ENCODE results near the gene TMC1. TPM values are rescaled to one million over a fixed set of nuclear protein-coding genes. Genes with fewer than 3 reads are reported as not detected.
"Not testable (repeated sequence)": the region's sequence is repeated elsewhere in the genome, so short reads cannot be mapped to it uniquely, and the experiment has no call there.

Gene TMC1
- total and polyA plus RNA-seq, 5 experiments from 2014 or later: not detected

GRCh38 chr9:72489986-72490385, 31.4 kb upstream of the TMC1 start:
- ATAC-seq: no peak
- no peak overlapping the region for H3K27ac Mint-ChIP-seq
- no peaks in the 10 kb centered on the region for H3K36me3 Mint-ChIP-seq
- H3K27me3 Mint-ChIP-seq: peaks cover 0 to 4% (median 0%) of the 10 kb centered on the region in 5 donors
- H3K4me1 Mint-ChIP-seq: no peaks in the 10 kb centered on the region
- POLR2A ChIA-PET: interaction anchor here (0.7 kb wide), 1 partner anchor 29 kb away, joined by 8 read pairs; no protein-coding TSS in a partner anchor
- no peak overlapping the region for H3K4me3 Mint-ChIP-seq
- no peak for DNase-seq
- no peaks in the 10 kb centered on the region for H3K9me3 Mint-ChIP-seq

- POLR2A ChIA-PET: interaction anchor here (0.7 kb wide), 1 partner anchor 65 kb away, joined by 4 read pairs; no protein-coding TSS in a partner anchor
- H3K36me3 Mint-ChIP-seq: no peaks in the 10 kb centered on the region
- no peaks in the 10 kb centered on the region for H3K4me1 Mint-ChIP-seq
- no peaks in the 10 kb centered on the region for H3K9me3 Mint-ChIP-seq
- H3K27ac Mint-ChIP-seq: no peak overlapping the region
- DNase-seq (no peak), ATAC-seq (no peak)
- no peak overlapping the region for H3K4me3 Mint-ChIP-seq
- H3K27me3 Mint-ChIP-seq: peaks cover 0 to 4% (median 0%) of the 10 kb centered on the region in 5 donors
Observed at GRCh38 chr9:72491242-72491641, 30.2 kb upstream of the TMC1 start.

GRCh38 chr9:72494051-72494450, 27.4 kb upstream of the TMC1 start:
- Mint-ChIP-seq H3K27ac (no peak overlapping the region), H3K4me1 (no peaks in the 10 kb centered on the region), H3K9me3 (no peaks in the 10 kb centered on the region), H3K27me3 (peaks cover 0 to 4% (median 3%) of the 10 kb centered on the region in 5 donors), H3K36me3 (no peaks in the 10 kb centered on the region), H3K4me3 (no peak overlapping the region)
- ATAC-seq (no peak), DNase-seq (no peak)
- POLR2A ChIA-PET: no interaction called here

- Mint-ChIP-seq H3K27me3 (peaks cover 0 to 4% (median 0%) of the 10 kb centered on the region in 5 donors), H3K4me3 (no peak overlapping the region), H3K9me3 (no peaks in the 10 kb centered on the region), H3K4me1 (peaks cover 0 to 2% (median 0%) of the 10 kb centered on the region in 4 donors), H3K36me3 (no peaks in the 10 kb centered on the region), H3K27ac (no peak overlapping the region)
- no peak for DNase-seq
- ATAC-seq: no peak
- POLR2A ChIA-PET: no interaction called here
Observed at GRCh38 chr9:72497447-72498046, 23.9 kb upstream of the TMC1 start.

GRCh38 chr9:72506615-72507014, 14.8 kb upstream of the TMC1 start:
- POLR2A ChIA-PET: no interaction called here
- Mint-ChIP-seq H3K4me1 (peaks cover 0 to 9% (median 0%) of the 10 kb centered on the region in 4 donors), H3K4me3 (no peak overlapping the region), H3K27ac (no peak overlapping the region), H3K9me3 (no peaks in the 10 kb centered on the region), H3K27me3 (peaks cover 0 to 1% (median 0%) of the 10 kb centered on the region in 5 donors), H3K36me3 (no peaks in the 10 kb centered on the region)
- ATAC-seq (no peak), DNase-seq (no peak)

- peaks cover 0 to 9% (median 0%) of the 10 kb centered on the region in 4 donors for H3K4me1 Mint-ChIP-seq
- ATAC-seq (no peak), DNase-seq (no peak)
- H3K9me3 Mint-ChIP-seq: no peaks in the 10 kb centered on the region
- no peaks in the 10 kb centered on the region for H3K36me3 Mint-ChIP-seq
- POLR2A ChIA-PET: no interaction called here
- H3K27ac Mint-ChIP-seq: no peak overlapping the region
- peaks cover 0 to 4% (median 0%) of the 10 kb centered on the region in 5 donors for H3K27me3 Mint-ChIP-seq
- no peak overlapping the region for H3K4me3 Mint-ChIP-seq
Observed at GRCh38 chr9:72509053-72509452, 12.4 kb upstream of the TMC1 start.

GRCh38 chr9:72509635-72510034, 11.8 kb upstream of the TMC1 start:
- POLR2A ChIA-PET: interaction anchor here (0.6 kb wide), 1 partner anchor 14 kb away, joined by 4 read pairs; no protein-coding TSS in a partner anchor
- H3K36me3 Mint-ChIP-seq: no peaks in the 10 kb centered on the region
- DNase-seq (no peak), ATAC-seq (no peak)
- H3K27me3 Mint-ChIP-seq: peaks cover 0 to 4% (median 0%) of the 10 kb centered on the region in 5 donors
- no peak overlapping the region for H3K4me3 Mint-ChIP-seq
- H3K4me1 Mint-ChIP-seq: peaks cover 0 to 9% (median 0%) of the 10 kb centered on the region in 4 donors
- H3K27ac Mint-ChIP-seq: no peak overlapping the region
- no peaks in the 10 kb centered on the region for H3K9me3 Mint-ChIP-seq

- H3K4me3 Mint-ChIP-seq, ATAC-seq, H3K4me1 Mint-ChIP-seq, H3K27me3 Mint-ChIP-seq, DNase-seq, H3K9me3 Mint-ChIP-seq, POLR2A ChIA-PET, H3K36me3 Mint-ChIP-seq, H3K27ac Mint-ChIP-seq: not testable (repeated sequence)
Observed at GRCh38 chr9:72521011-72521410, 397 bp upstream of the TMC1 start.

GRCh38 chr9:72524820-72525540, 3.6 kb downstream of the TMC1 start:
- POLR2A ChIA-PET: interaction anchor here (1.3 kb wide), 2 partner anchors 160 to 173 kb away, joined by 3 read pairs; partner anchors contain the start of gene ZFAND5
- H3K4me3 Mint-ChIP-seq: no peak overlapping the region
- peak overlapping the region in 6 of 10 donors; percentile 30 to 95 (median 60) for H3K27ac Mint-ChIP-seq
- no peaks in the 10 kb centered on the region for H3K27me3 Mint-ChIP-seq
- H3K36me3 Mint-ChIP-seq: no peaks in the 10 kb centered on the region
- H3K9me3 Mint-ChIP-seq: peaks cover 0 to 4% (median 0%) of the 10 kb centered on the region in 9 donors
- DNase-seq (no peak), ATAC-seq (no peak)
- H3K4me1 Mint-ChIP-seq: peaks cover 14 to 35% (median 27%) of the 10 kb centered on the region in 4 donors

GRCh38 chr9:72526901-72527800, 5.7 kb downstream of the TMC1 start:
- H3K27ac Mint-ChIP-seq: peak overlapping the region; percentile 91 to 99 (median 95)
- DNase-seq: peak; percentile 53 to 90 (median 72)
- H3K4me1 Mint-ChIP-seq: peaks cover 14 to 35% (median 27%) of the 10 kb centered on the region in 4 donors
- H3K4me3 Mint-ChIP-seq: peak overlapping the region; percentile 80 to 98 (median 88)
- peak; percentile 87 to 91 for ATAC-seq
- H3K27me3 Mint-ChIP-seq: no peaks in the 10 kb centered on the region
- POLR2A ChIA-PET: interaction anchor here (0.5 to 3.8 kb wide), 4 partner anchors 9 to 880 kb away, joined by 3 to 41 read pairs (median 4); partner anchors contain the start of gene ZFAND5
- H3K36me3 Mint-ChIP-seq: peaks cover 0 to 7% (median 6%) of the 10 kb centered on the region in 3 donors
- peaks cover 0 to 11% (median 1%) of the 10 kb centered on the region in 9 donors for H3K9me3 Mint-ChIP-seq

- POLR2A ChIA-PET: interaction anchor here (0.8 to 3.8 kb wide), 2 partner anchors 163 to 759 kb away, joined by 3 to 41 read pairs; partner anchors contain the start of gene ZFAND5
- peaks cover 0 to 10% (median 6%) of the 10 kb centered on the region in 3 donors for H3K36me3 Mint-ChIP-seq
- peaks cover 14 to 35% (median 27%) of the 10 kb centered on the region in 4 donors for H3K4me1 Mint-ChIP-seq
- H3K27me3 Mint-ChIP-seq: no peaks in the 10 kb centered on the region
- H3K9me3 Mint-ChIP-seq: peaks cover 0 to 11% (median 1%) of the 10 kb centered on the region in 9 donors
- DNase-seq: no peak
- H3K27ac Mint-ChIP-seq: peak overlapping the region; percentile 91 to 99 (median 95)
- peak overlapping the region; percentile 80 to 98 (median 88) for H3K4me3 Mint-ChIP-seq
- ATAC-seq: no peak
Observed at GRCh38 chr9:72527801-72528195, 6.4 kb downstream of the TMC1 start.

- POLR2A ChIA-PET: interaction anchor here (3.8 kb wide), 1 partner anchor 165 kb away, joined by 41 read pairs; the partner anchor contains the start of gene ZFAND5
- H3K36me3 Mint-ChIP-seq: peaks cover 0 to 10% (median 6%) of the 10 kb centered on the region in 3 donors
- peaks cover 14 to 35% (median 27%) of the 10 kb centered on the region in 4 donors for H3K4me1 Mint-ChIP-seq
- H3K4me3 Mint-ChIP-seq: no peak overlapping the region
- ATAC-seq (no peak), DNase-seq (no peak)
- no peaks in the 10 kb centered on the region for H3K27me3 Mint-ChIP-seq
- H3K27ac Mint-ChIP-seq: peak overlapping the region in 5 of 10 donors; percentile 31 to 97 (median 69)
- peaks cover 0 to 11% (median 1%) of the 10 kb centered on the region in 9 donors for H3K9me3 Mint-ChIP-seq
Observed at GRCh38 chr9:72529531-72529930, 8.1 kb downstream of the TMC1 start.

All from naive thymus-derived CD8-positive, alpha-beta T cell (primary cell).